T1000 (cell line): ENCODE data around the gene RGR.

Experiments
- DNase-seq: peaks from one replicate; lab custom pipeline; 2025; ENCODE audit warnings: mixed read lengths; lab: John Stamatoyannopoulos, UW

RGR gene

GRCh38 chr10:84221916-84222315 is 22.9 kb upstream of the RGR start:
- DNase-seq, result no peak

GRCh38 chr10:84224411-84225028 is 20.3 kb upstream of the RGR start:
- DNase-seq, result no peak

- DNase-seq, result no peak
Measured at GRCh38 chr10:84225427-84226173, 19.3 kb upstream of the RGR start, which contains the start of gene LRIT2. LRIT2 (minus strand) TSS chr10:84225544; CDS start chr10:84225520, 24 bp downstream.

GRCh38 chr10:84226616-84227015 is 18.2 kb upstream of the RGR start:
- DNase-seq, result no peak

GRCh38 chr10:84227810-84228209 is 17.0 kb upstream of the RGR start:
- no peak for DNase-seq

GRCh38 chr10:84230359-84230758 is 14.5 kb upstream of the RGR start:
- DNase-seq, result no peak

GRCh38 chr10:84232376-84232775 is 12.5 kb upstream of the RGR start:
- DNase-seq, result no peak

GRCh38 chr10:84233940-84234339 is 10.9 kb upstream of the RGR start:
- DNase-seq, result no peak

GRCh38 chr10:84234479-84234878 is 10.4 kb upstream of the RGR start:
- no peak for DNase-seq

GRCh38 chr10:84235096-84235495 is 9.8 kb upstream of the RGR start:
- no peak for DNase-seq

- no peak for DNase-seq
Measured at GRCh38 chr10:84236807-84237198, 8.1 kb upstream of the RGR start.

- no peak for DNase-seq
Measured at GRCh38 chr10:84237199-84238051, 7.4 kb upstream of the RGR start.

GRCh38 chr10:84238909-84239308 is 5.9 kb upstream of the RGR start:
- DNase-seq, result no peak

- no peak for DNase-seq
Measured at GRCh38 chr10:84241185-84241790, 3.6 kb upstream of the RGR start, which contains the start of gene LRIT1. LRIT1 (minus strand) TSS chr10:84241546; CDS start chr10:84241439, 107 bp downstream.

GRCh38 chr10:84243759-84244158 is 1.1 kb upstream of the RGR start:
- no peak for DNase-seq

GRCh38 chr10:84247496-84247895 is 2.6 kb downstream of the RGR start:
- DNase-seq, result no peak

- DNase-seq, result no peak
Measured at GRCh38 chr10:84248794-84249193, 3.9 kb downstream of the RGR start.

- DNase-seq, result no peak
Measured at GRCh38 chr10:84254552-84255478, 10.0 kb downstream of the RGR start.

- DNase-seq, result no peak
Measured at GRCh38 chr10:84256510-84257342, 11.9 kb downstream of the RGR start.

GRCh38 chr10:84257343-84258020 is 12.6 kb downstream of the RGR start:
- DNase-seq, result no peak
